ENCODE data around the gene FAM98C. TPM values are rescaled to one million over a fixed set of nuclear protein-coding genes. Genes with fewer than 3 reads are reported as not detected.
"Not testable (repeated sequence)": the region's sequence is repeated elsewhere in the genome, so short reads cannot be mapped to it uniquely, and the experiment has no call there.

The FAM98C gene
- total RNA-seq, 4 donors from 2014 or later: 22.1 to 36.5 (median 23.9) TPM

GRCh38 chr19:38360351-38360750 is 42.5 kb upstream of the FAM98C start:
- no peak overlapping the region for H3K4me3 ChIP-seq (replicated peaks in 1 of 3)
- H3K27me3 ChIP-seq: no peaks in the 10 kb centered on the region
- TF ChIP-seq POLR2A (IDR thresholded peaks at IDR 0.05) (no peak), CTCF (IDR thresholded peaks at IDR 0.05) (no peak)
- 84 to 87% methylated on average over 4 to 6 of the region's 9 CpGs for WGBS, 2 donors
- H3K36me3 ChIP-seq: no peaks in the 10 kb centered on the region
- H3K27ac ChIP-seq: no peak overlapping the region
- H3K9me3 ChIP-seq: no peaks in the 10 kb centered on the region
- intact Hi-C loops (cut with DNase I): no loop called here
- no peak for DNase-seq
- peaks cover 8 to 10% of the 10 kb centered on the region in 2 donors for H3K4me1 ChIP-seq

- Histone ChIP-seq H3K9me3 (no peaks in the 10 kb centered on the region), H3K27me3 (no peaks in the 10 kb centered on the region), H3K36me3 (no peaks in the 10 kb centered on the region), H3K4me3 (replicated peaks in 1 of 3) (peak overlapping the region in 1 of 3 donors; percentile 43), H3K4me1 (peaks cover 8 to 10% of the 10 kb centered on the region in 2 donors), H3K27ac (no peak overlapping the region)
- 20 to 21% methylated on average over 23 of the region's 23 CpGs for WGBS, 2 donors
- TF ChIP-seq POLR2A (IDR thresholded peaks at IDR 0.05) (no peak), CTCF (IDR thresholded peaks at IDR 0.05) (no peak)
- intact Hi-C loops (cut with DNase I): no loop called here
- DNase-seq: no peak
Observed at GRCh38 chr19:38360839-38361631, 41.9 kb upstream of the FAM98C start.

GRCh38 chr19:38361633-38362075 is 41.2 kb upstream of the FAM98C start:
- DNase-seq: peak; percentile 76 to 83
- Histone ChIP-seq H3K4me1 (peaks cover 8 to 10% of the 10 kb centered on the region in 2 donors), H3K27ac (no peak overlapping the region), H3K36me3 (no peaks in the 10 kb centered on the region), H3K9me3 (no peaks in the 10 kb centered on the region), H3K27me3 (no peaks in the 10 kb centered on the region), H3K4me3 (replicated peaks in 1 of 3) (peak overlapping the region in 2 of 3 donors; percentile 4 to 43)
- 0% methylated on average over 3 of the region's 37 CpGs; no CpG with 5 or more reads in 1 of the 2 donors for WGBS, 2 donors
- intact Hi-C loops (cut with DNase I): no loop called here
- no peak for TF ChIP-seq POLR2A (IDR thresholded peaks at IDR 0.05)
- peak in 3 of 6 experiments; percentile 18 to 31 (median 27) for TF ChIP-seq CTCF (IDR thresholded peaks at IDR 0.05)

- 2 to 4% methylated on average over 24 to 58 of the region's 68 CpGs for WGBS, 2 donors
- H3K4me3 ChIP-seq (replicated peaks in 1 of 3): peak overlapping the region; percentile 4 to 47 (median 43)
- peak overlapping the region in 1 of 3 donors; percentile 3 for H3K27ac ChIP-seq
- no peaks in the 10 kb centered on the region for H3K9me3 ChIP-seq
- DNase-seq: peak; percentile 82 to 89
- TF ChIP-seq POLR2A (IDR thresholded peaks at IDR 0.05) (no peak), CTCF (IDR thresholded peaks at IDR 0.05) (no peak)
- H3K27me3 ChIP-seq: no peaks in the 10 kb centered on the region
- intact Hi-C loops (cut with DNase I): no loop called here
- H3K4me1 ChIP-seq: peaks cover 8 to 10% of the 10 kb centered on the region in 2 donors
- H3K36me3 ChIP-seq: no peaks in the 10 kb centered on the region
Observed at GRCh38 chr19:38362076-38362945, 40.6 kb upstream of the FAM98C start.

- intact Hi-C loops (cut with DNase I); DNase-seq; H3K36me3 ChIP-seq; H3K27ac ChIP-seq; H3K9me3 ChIP-seq; H3K4me1 ChIP-seq; H3K4me3 ChIP-seq (replicated peaks in 1 of 3); H3K27me3 ChIP-seq: not testable (repeated sequence)
- 56 to 62% methylated on average over 15 to 16 of the region's 16 CpGs for WGBS, 2 donors
Observed at GRCh38 chr19:38362946-38363688, 39.8 kb upstream of the FAM98C start.

Measured in thyroid gland (tissue), 4 donors.